ENCODE results near the gene APIP.

Gene APIP

DNA sequence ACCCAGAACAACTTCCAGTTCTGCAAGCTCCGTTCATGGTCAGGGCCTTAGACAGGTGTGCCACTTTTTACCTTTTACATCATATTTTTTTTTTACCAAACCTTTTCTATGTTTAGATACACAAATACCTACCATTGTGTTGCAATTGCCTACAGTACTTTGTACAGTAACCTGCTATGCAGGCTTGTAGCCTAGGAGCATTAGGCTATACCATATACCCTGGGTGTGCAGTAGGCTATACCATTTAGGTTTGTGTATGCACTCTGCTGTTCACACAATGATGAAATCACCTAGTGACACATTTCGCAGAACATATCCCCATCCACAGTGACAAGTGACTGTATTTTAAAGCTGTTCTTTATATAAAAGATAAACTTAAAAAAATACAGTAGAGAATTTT, 29.6 kb downstream of the APIP start:
- no peaks in the 10 kb centered on the region for H3K9me3 Mint-ChIP-seq
- H3K27me3 Mint-ChIP-seq, result no peaks in the 10 kb centered on the region
- no peak overlapping the region for H3K27ac Mint-ChIP-seq
- H3K36me3 Mint-ChIP-seq (ENCODE audit: low read depth), result peaks cover 55% of the 10 kb centered on the region
- no peaks in the 10 kb centered on the region for H3K4me1 Mint-ChIP-seq (ENCODE audit: low read depth)
- no peak for DNase-seq
- H3K4me3 Mint-ChIP-seq, result no peak overlapping the region

- H3K27me3 Mint-ChIP-seq, result no peaks in the 10 kb centered on the region
- H3K4me3 Mint-ChIP-seq, result no peak overlapping the region
- H3K4me1 Mint-ChIP-seq (ENCODE audit: low read depth), result no peaks in the 10 kb centered on the region
- H3K36me3 Mint-ChIP-seq (ENCODE audit: low read depth), result peaks cover 40% of the 10 kb centered on the region
- no peak overlapping the region for H3K27ac Mint-ChIP-seq
- no peaks in the 10 kb centered on the region for H3K9me3 Mint-ChIP-seq
- no peak for DNase-seq
Observed at GRCh38 chr11:34881900-34882299, 34.3 kb downstream of the APIP start.

DNA sequence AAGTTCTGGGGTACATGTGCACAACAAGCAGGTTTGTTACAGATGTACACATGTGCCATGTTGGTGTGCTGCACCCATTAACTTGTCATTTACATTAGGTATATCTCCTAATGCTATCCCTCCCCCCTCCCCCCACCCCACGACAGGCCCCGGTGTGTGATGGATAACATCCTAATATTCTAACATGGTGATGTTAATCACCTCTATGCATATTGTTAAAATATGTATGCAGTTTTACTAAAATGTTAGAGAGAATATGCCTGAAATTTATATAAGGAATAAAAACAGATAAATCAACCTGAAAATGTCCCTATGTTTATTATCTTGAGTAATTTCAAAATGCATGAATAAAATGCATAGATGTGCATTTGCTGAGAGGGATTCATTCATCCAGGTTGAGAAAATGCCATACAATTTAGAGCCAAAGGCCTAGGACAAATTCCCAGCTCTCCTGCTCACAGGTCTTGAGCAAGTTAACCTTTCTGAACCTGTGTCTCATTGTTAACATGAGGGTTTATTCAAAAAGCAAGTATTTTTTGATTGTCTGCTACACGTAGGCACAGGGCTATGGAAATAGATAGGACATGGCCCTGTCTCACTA, 38.7 kb downstream of the APIP start:
- H3K9me3 Mint-ChIP-seq, result no peaks in the 10 kb centered on the region
- H3K27ac Mint-ChIP-seq, result no peak overlapping the region
- no peak for DNase-seq
- peaks cover 18% of the 10 kb centered on the region for H3K36me3 Mint-ChIP-seq (ENCODE audit: low read depth)
- H3K4me1 Mint-ChIP-seq (ENCODE audit: low read depth), result no peaks in the 10 kb centered on the region
- no peaks in the 10 kb centered on the region for H3K27me3 Mint-ChIP-seq
- H3K4me3 Mint-ChIP-seq, result no peak overlapping the region

DNA sequence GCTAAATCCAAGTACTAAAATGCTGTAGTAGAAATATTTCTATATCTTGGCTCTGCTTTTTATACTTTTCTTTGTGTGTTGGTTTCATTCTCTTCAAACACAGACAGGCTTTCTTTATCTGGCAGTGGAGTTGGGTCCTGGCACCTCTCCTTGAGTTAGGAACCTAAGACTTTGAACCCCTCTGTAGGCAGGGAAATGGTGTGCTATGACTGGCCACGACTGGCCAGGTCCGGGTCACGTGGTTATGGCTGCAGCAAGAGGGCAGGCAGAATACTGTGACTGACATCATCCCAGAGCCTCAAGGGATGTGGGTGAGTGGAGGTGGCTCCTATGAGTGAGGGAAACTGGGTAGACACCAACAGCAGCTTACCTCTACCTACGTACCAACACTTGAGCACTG, 42.0 kb downstream of the APIP start:
- Mint-ChIP-seq H3K36me3 (ENCODE audit: low read depth) (no peaks in the 10 kb centered on the region), H3K27me3 (no peaks in the 10 kb centered on the region), H3K4me3 (no peak overlapping the region), H3K27ac (no peak overlapping the region), H3K4me1 (ENCODE audit: low read depth) (no peaks in the 10 kb centered on the region), H3K9me3 (no peaks in the 10 kb centered on the region)
- no peak for DNase-seq

DNA sequence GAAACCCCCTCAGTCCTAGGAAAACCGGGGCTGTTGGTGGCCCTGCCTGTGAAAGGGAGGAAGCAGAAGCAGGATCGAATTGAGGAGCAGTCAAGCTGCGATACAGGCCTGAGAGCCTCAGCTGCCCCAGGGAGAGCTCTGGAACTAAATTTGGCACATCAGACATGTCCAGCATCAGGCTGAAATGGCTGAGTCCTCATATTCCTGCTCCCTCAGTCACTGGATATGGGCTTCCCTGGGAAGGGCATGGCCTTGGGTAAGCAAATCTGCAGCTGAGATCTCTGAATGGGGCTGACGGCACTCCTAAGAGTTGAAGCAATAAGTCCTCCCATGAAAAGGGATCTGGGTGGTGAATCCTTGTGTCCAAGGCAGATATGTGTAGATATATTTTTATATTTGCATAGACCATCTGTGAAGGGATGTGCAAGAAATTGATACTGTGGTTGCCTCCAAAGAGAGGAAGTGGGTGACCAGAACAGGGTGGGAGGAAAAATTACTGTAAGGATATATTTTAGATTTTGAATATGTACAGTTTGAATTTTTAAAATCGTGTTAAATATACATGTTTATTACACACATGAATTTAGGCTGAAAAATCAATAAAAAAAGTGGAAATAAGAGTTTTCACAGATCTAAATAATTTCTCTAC, 45.5 kb downstream of the APIP start:
- no peak overlapping the region for H3K27ac Mint-ChIP-seq
- H3K27me3 Mint-ChIP-seq, result no peaks in the 10 kb centered on the region
- H3K4me1 Mint-ChIP-seq (ENCODE audit: low read depth), result no peaks in the 10 kb centered on the region
- H3K36me3 Mint-ChIP-seq (ENCODE audit: low read depth), result no peaks in the 10 kb centered on the region
- no peaks in the 10 kb centered on the region for H3K9me3 Mint-ChIP-seq
- H3K4me3 Mint-ChIP-seq, result no peak overlapping the region
- DNase-seq, result no peak

- Mint-ChIP-seq H3K9me3 (no peaks in the 10 kb centered on the region), H3K27ac (no peak overlapping the region), H3K27me3 (no peaks in the 10 kb centered on the region), H3K36me3 (ENCODE audit: low read depth) (no peaks in the 10 kb centered on the region), H3K4me1 (ENCODE audit: low read depth) (no peaks in the 10 kb centered on the region), H3K4me3 (no peak overlapping the region)
- DNase-seq, result no peak
Observed at GRCh38 chr11:34869425-34869824, 46.8 kb downstream of the APIP start.

- no peaks in the 10 kb centered on the region for H3K9me3 Mint-ChIP-seq
- no peak for DNase-seq
- no peaks in the 10 kb centered on the region for H3K4me1 Mint-ChIP-seq (ENCODE audit: low read depth)
- H3K27me3 Mint-ChIP-seq, result no peaks in the 10 kb centered on the region
- H3K4me3 Mint-ChIP-seq, result no peak overlapping the region
- H3K36me3 Mint-ChIP-seq (ENCODE audit: low read depth), result no peaks in the 10 kb centered on the region
- H3K27ac Mint-ChIP-seq, result no peak overlapping the region
Observed at GRCh38 chr11:34866375-34866774, 49.8 kb downstream of the APIP start.

GRCh38 chr11:34865261-34865660, 50.9 kb downstream of the APIP start:
- H3K4me1 Mint-ChIP-seq (ENCODE audit: low read depth), result no peaks in the 10 kb centered on the region
- H3K27ac Mint-ChIP-seq, result no peak overlapping the region
- no peaks in the 10 kb centered on the region for H3K36me3 Mint-ChIP-seq (ENCODE audit: low read depth)

DNA sequence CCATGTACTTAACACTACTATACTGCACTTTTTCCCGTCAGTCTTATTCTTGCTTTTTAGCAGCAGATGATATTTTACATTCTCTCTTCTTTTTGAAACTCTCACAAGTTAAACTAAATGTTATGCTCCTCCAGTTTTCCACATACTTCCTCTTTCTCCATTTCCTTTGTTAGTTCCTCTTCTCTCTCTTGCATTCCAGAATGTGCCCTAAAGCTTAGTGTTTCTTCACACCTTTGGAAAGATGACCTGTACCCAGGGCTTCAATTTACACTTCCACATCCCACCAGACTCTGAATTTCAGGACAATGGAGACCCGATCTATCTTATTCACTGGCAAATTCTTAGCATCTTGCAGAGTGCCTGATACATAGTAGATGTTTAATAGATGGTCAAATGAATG, 51.8 kb downstream of the APIP start:
- Mint-ChIP-seq H3K27ac (no peak overlapping the region), H3K4me1 (ENCODE audit: low read depth) (no peaks in the 10 kb centered on the region), H3K27me3 (no peaks in the 10 kb centered on the region), H3K36me3 (ENCODE audit: low read depth) (no peaks in the 10 kb centered on the region), H3K9me3 (no peaks in the 10 kb centered on the region), H3K4me3 (no peak overlapping the region)
- no peak for DNase-seq

More at GRCh38 chr11:34865261-34865660, 50.9 kb downstream of the APIP start:
- H3K4me3 Mint-ChIP-seq, result no peak overlapping the region
- H3K9me3 Mint-ChIP-seq, result no peaks in the 10 kb centered on the region
- no peak for DNase-seq
- H3K27me3 Mint-ChIP-seq, result no peaks in the 10 kb centered on the region

GRCh38 chr11:34863048-34863447, 53.1 kb downstream of the APIP start:
- Mint-ChIP-seq H3K4me3 (no peak overlapping the region), H3K9me3 (no peaks in the 10 kb centered on the region), H3K36me3 (ENCODE audit: low read depth) (no peaks in the 10 kb centered on the region), H3K27ac (no peak overlapping the region), H3K4me1 (ENCODE audit: low read depth) (no peaks in the 10 kb centered on the region), H3K27me3 (no peaks in the 10 kb centered on the region)
- DNase-seq, result no peak

DNA sequence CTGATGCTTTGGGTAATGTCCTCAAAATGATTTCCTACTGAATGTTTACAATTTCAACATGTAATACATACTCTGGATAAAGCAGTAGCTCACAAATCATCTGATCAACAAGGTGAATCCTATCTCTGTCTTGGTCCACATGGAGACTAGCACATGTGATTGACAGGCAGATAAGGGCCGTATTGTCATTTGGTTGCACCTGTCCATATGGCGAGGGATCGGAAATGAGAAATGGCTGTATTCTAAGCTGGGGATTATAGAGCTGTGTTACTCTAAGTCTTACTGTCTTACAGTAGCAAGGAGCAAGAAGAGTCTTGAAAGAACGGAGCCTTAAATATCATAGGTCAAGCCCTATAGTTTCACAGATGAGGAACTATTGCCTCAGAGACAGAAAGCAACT, 55.7 kb downstream of the APIP start:
- Mint-ChIP-seq H3K9me3 (no peaks in the 10 kb centered on the region), H3K27ac (no peak overlapping the region), H3K36me3 (ENCODE audit: low read depth) (no peaks in the 10 kb centered on the region), H3K4me3 (no peak overlapping the region), H3K4me1 (ENCODE audit: low read depth) (no peaks in the 10 kb centered on the region), H3K27me3 (no peaks in the 10 kb centered on the region)
- no peak for DNase-seq

- no peaks in the 10 kb centered on the region for H3K27me3 Mint-ChIP-seq
- no peak overlapping the region for H3K27ac Mint-ChIP-seq
- no peaks in the 10 kb centered on the region for H3K9me3 Mint-ChIP-seq
- H3K4me1 Mint-ChIP-seq (ENCODE audit: low read depth), result no peaks in the 10 kb centered on the region
- H3K36me3 Mint-ChIP-seq (ENCODE audit: low read depth), result no peaks in the 10 kb centered on the region
- DNase-seq, result no peak
- H3K4me3 Mint-ChIP-seq, result no peak overlapping the region
Observed at GRCh38 chr11:34860034-34860433, 56.1 kb downstream of the APIP start.

GRCh38 chr11:34859496-34859895, 56.7 kb downstream of the APIP start:
- H3K27me3 Mint-ChIP-seq, result no peaks in the 10 kb centered on the region
- H3K9me3 Mint-ChIP-seq, result no peaks in the 10 kb centered on the region
- no peak for DNase-seq
- no peak overlapping the region for H3K27ac Mint-ChIP-seq
- no peaks in the 10 kb centered on the region for H3K4me1 Mint-ChIP-seq (ENCODE audit: low read depth)
- no peak overlapping the region for H3K4me3 Mint-ChIP-seq
- H3K36me3 Mint-ChIP-seq (ENCODE audit: low read depth), result no peaks in the 10 kb centered on the region

DNA sequence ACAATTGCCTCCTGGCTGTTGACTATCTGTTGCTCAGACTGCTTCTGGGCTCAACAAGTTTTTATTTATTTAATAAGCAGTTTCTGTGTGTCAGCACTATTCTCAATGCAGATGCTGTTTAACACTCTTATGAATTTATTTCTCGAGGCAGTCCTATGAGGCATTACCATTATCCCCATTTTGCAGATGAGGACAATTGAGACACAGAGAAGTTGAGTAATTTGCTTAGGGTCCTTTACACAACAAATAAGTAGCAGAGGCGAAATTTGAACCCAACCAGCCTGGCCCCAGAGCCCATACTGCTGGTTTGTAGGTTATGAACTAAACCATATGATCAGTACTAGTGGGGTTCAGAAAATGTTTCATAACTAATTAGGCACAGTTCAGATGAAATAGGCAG, 58.7 kb downstream of the APIP start:
- Mint-ChIP-seq H3K27ac (no peak overlapping the region), H3K9me3 (no peaks in the 10 kb centered on the region), H3K4me1 (ENCODE audit: low read depth) (no peaks in the 10 kb centered on the region), H3K36me3 (ENCODE audit: low read depth) (no peaks in the 10 kb centered on the region), H3K27me3 (no peaks in the 10 kb centered on the region), H3K4me3 (no peak overlapping the region)
- DNase-seq, result no peak

DNA sequence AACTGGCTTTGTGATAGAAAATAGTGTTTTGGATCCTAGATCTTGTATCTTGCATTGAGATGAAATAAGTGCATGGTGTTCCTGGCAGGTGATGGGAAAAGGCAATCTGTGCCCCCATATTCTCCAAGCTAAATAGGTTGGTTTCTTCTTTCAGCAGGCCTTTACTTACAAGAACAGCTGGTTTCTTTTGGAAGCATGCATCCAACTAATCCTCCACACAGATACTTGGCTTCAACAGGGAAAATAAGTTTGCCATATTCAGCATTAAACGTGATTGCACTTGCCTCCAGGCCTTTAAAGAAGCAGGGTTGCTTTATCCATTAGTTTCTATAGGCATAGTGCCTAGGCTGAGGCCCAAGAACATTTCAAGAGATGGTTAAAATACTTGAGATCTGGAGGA, 59.9 kb downstream of the APIP start:
- Mint-ChIP-seq H3K36me3 (ENCODE audit: low read depth) (no peaks in the 10 kb centered on the region), H3K9me3 (no peaks in the 10 kb centered on the region), H3K27ac (no peak overlapping the region), H3K4me1 (ENCODE audit: low read depth) (no peaks in the 10 kb centered on the region), H3K27me3 (peaks cover 5% of the 10 kb centered on the region), H3K4me3 (no peak overlapping the region)
- no peak for DNase-seq

- no peak overlapping the region for H3K4me3 Mint-ChIP-seq
- DNase-seq, result no peak
- H3K9me3 Mint-ChIP-seq, result no peaks in the 10 kb centered on the region
- peaks cover 5% of the 10 kb centered on the region for H3K27me3 Mint-ChIP-seq
- no peaks in the 10 kb centered on the region for H3K36me3 Mint-ChIP-seq (ENCODE audit: low read depth)
- H3K4me1 Mint-ChIP-seq (ENCODE audit: low read depth), result no peaks in the 10 kb centered on the region
- H3K27ac Mint-ChIP-seq, result no peak overlapping the region
Observed at GRCh38 chr11:34855754-34856095, 60.5 kb downstream of the APIP start.
